Stimulated activated CD8-positive, alpha-beta memory T cell treated with anti-CD3 and anti-CD28 coated beads, Interleukin-4, amount 100 ng/mL, for 48 hours (primary cell): ENCODE measurements around the gene TMEM242.
"Not testable (repeated sequence)": the region's sequence is repeated elsewhere in the genome, so short reads cannot be mapped to it uniquely, and the experiment has no call there.

ENCODE experiments used
- DNase-seq: peaks from one replicate; pipeline ENCODE4 v3.0.0-alpha.2; 2020

The TMEM242 gene

DNA sequence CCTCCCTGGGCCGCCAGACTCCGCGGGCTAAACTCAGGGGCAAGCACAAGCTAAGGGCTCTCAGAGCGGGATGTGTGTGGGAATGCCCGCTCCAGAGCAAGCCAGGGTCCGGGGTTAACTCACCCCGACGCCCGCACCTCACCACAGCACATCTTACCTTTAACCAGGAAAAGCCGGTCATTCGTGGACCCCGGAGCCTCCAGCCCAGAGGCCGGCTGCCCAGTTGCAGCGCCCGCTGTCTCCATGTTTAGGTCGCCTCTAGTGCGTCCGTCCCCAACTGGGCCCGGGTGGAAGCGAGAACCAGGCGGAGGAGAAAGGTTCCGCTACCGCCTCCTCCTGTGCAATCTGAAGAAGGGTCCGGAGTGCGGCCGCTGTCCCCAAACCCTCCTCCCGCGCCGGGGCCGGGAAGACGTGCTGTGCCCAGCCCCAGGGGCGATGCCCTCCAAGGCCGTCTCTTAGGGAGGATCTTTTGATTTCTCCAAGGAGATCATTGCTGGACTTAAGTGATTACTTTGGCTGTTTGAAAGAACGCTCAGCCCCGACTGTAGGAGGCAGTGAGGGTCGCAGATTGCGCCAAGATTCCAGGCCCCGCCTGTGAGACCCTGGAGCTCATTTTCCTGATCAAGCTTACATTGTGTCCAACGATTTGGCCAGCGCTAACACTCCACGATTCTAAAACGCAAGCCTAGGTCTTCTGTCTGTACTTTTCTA, at the start of gene TMEM242:
Gene TMEM242 (minus strand): TSS at position 265 of the 711 bp plus-strand sequence. CDS start 20 bp downstream, at position 245.
- DNase-seq, result peak; percentile 97

DNA sequence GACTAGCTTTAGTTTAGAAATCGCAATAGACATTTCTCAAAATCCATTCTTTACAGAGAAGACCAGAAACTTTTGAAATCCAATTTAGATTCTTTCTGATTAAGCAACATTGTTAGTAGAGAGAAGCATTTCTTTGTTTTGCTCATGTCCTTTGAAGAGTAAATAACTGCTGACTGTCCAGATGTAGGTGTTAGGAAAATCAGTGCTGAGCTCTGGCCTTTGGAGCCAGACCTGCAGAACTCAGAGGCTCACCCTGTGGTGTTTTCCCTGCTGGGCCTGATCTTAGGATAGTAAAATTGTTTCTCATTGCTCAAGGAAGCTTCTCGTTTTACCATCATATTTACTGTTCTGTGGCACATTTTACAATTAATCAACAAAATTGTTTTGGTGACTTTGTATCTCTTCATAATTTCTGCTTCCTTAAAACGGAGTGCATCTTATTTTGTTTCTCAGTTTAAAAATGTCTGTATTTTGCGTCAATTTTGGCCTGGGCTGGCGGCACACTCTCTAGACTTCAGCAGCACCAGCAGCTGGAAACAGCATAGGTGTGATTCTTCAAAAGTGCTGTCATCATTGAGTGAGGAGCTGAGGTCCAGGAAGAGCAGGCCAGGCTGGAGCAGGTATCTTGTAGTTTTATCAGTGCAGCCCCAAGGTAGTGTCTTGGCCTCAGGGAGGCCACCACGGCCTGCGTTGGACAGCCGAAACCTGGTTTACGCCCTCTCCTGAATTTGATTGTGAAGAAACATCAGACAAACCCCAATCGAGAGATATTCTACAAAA, 49.4 kb upstream of the TMEM242 start:
- DNase-seq, result no peak

DNA sequence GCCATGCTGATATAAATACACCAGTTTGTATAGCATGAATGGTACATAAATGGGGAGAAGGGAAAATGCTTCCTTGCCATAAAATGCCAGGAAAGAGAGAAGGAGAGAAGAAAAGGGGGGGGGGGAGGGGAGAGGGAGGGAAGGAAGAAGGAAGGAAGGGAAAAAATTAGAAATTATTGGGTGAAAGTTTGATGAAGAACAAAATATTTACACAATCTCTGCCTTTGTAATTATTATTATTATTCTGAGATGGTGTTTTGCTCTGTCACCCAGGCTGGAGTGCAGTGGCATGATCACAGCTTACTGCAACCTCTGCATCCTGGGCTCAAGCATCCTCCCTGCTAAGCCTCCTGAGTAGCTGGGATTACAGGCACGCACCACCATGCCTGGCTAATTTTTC, 47.4 kb upstream of the TMEM242 start:
- no peak for DNase-seq

DNA sequence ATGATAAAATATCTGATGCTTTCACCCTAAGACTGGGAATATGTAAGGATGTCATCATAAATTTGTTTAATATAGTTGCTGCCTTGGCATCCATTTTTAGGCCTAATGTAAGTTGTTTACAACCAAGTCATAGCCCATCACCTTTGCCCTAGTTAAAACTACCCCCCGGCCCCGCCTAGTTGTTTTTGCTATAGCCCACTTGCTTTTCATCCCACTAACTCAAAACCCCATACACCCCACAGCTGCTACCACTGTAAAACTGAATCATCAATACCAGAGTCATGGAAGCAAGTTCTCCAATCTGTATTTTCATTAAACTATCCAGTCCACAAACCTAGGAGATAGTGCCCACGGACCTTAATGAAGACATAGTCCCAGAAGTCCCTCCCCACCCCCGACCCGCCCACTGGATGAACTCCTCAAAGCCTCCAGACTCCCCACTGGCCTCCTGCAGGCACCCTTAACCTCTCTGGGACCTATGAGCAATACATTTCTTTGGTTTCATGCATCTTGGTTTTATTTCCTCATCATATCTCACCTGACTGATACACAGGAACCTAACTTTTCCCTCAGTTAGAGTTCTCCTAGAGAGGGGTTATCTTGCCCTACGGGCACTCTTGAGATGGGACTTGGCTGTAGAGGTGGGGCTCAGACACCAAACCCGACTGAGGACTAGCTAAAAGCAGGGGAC, 45.2 kb upstream of the TMEM242 start:
- no peak for DNase-seq

DNA sequence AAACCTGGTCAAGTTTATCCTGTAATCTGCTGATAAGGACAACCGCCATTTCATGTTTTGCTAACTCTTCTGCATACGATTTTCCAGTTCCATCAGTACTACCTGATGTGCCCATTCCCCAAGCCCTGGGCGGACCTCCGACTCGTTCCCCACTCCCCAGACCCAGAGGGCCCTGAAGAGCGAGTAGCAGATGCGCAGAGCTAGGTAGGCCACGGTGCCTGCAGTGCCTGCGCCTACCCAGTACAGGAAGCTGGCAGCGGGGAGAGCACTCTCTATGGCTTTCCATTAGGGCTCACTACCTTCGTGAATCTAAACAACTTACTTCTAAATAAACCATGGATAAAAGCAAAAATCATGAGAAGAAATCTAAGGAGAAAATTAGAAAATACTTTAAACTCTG, 43.3 kb upstream of the TMEM242 start:
- no peak for DNase-seq

DNA sequence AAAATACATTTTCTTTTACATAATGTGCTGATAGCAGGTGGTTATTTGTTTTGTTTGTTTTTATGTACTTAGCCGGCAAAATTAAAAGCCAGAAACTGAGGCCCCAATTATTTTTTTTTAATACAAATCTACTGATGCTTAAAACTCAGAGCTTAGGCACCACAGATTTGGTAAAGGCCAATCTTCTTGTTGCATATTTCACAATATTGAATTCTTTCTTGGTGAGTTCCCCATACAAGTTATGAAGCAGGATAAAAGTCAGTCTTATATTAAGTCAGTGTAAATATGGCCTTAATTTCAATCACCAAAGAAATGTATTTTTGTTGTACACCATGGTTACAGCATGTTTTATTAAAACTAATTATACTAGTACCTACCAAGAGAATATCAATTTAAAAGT, 41.4 kb upstream of the TMEM242 start:
- DNase-seq, result no peak

DNA sequence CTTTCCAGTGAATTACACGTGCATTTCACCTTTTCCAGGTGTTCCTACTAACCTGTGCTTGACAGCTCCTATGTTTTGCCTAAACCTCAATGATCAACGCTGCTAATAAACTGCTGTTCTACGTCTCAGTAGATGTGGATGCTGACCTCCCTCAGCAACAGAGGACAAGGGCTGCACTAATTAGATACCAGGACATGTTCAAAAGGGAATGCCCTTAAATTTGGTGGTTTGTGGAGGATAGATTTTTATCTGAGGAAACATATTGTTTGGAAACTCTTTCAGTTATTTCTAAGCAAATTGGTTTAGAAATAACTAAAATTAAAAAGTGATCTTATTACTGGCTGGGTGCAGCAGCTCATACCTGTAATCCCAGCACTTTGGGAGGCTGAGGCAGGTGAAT, 38.6 kb upstream of the TMEM242 start:
- DNase-seq, result no peak

DNA sequence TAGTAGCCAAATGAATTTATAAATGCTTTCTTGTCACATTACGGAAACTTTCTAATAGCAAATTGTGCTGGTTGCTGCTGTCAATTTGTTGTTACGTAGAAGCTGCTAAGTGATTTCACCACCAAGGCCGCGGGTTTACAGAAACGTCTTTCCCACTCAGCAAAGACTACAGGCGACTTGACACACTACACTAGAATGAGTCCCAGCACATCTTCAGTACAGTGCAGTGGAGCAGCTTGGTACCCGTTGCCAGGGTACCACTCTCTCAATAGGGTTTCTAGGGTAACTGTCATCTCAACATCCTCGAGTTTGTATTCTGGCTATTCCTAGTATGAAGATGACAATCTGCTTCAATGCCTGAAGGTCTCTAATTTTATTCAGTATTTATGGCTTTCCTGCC, 35.0 kb upstream of the TMEM242 start:
- no peak for DNase-seq

DNA sequence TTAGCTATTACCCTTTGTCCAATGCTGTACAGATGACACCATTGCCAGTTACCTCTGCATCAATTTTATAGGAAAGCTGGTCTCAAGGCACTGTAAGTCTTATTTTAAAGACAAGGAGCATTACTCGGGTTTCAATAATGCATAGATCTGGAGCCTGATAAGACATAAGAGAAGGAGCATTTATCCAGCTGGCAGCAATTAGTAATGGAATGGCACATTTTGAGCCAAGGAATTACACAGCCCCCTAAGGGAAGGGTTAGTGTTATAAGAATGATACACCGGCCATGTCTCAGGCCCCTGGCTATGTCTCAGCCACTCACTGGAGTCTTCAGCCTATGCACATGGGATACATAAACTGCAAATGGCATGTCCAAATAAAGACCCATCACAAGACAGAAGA, 23.1 kb upstream of the TMEM242 start:
- no peak for DNase-seq

DNA sequence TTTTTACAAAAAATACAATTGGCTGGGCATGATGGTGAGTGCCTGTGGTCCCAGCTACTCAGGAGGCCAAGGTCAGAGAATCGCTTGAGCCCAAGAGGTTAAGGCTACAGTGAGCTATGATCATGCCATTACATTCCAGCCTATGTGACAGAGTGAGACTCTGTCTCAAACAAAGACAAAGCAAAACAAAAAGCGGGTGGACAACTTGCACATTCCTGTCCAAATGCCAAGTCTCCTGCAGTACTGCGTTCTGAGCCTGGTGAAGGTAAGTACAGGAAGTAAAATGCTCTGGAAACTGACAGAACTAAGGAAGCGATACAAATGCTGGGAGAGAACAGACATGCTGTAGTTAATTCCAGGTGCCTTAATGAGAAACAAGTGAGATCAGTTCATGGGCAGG, 20.4 kb upstream of the TMEM242 start:
- no peak for DNase-seq

DNA sequence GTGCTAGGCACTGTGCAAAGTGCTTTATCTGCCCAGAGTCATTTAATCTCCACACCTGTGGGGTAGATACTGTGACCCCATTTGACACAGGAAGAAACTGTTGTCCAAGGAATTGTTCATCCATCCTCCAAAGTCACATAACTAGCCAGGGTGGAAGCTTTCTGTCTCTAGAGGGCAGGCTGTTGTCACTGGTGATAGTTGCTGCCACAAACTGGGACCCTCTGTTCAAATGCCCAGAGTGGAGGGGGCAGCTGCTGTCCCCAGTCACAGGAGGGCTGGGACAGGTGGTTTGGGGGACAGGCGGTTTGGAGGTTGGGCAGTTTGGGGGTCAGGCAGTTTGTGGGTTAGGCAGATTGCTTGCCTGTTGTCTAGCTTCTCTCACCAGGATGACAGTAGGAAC, 16.1 kb upstream of the TMEM242 start:
- DNase-seq, result no peak

DNA sequence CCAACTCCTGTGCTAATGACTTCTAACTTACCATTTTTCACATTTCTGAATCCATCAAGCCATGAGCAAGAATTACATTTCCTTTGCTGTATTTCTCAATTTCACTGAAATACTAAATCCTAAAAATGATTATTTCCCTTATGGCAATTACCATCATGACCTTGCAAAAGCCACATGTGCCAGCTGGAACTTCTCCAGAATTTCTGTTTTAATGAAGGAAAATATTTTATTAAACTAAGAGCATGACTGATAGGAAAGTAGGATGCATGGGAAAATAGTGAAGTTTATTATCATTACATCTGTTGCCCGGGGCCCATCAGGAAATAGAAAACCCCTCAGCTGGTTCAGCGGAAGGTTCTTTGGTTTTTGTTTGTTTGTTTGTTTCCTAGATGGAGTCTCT, 14.4 kb upstream of the TMEM242 start:
- DNase-seq, result no peak

DNA sequence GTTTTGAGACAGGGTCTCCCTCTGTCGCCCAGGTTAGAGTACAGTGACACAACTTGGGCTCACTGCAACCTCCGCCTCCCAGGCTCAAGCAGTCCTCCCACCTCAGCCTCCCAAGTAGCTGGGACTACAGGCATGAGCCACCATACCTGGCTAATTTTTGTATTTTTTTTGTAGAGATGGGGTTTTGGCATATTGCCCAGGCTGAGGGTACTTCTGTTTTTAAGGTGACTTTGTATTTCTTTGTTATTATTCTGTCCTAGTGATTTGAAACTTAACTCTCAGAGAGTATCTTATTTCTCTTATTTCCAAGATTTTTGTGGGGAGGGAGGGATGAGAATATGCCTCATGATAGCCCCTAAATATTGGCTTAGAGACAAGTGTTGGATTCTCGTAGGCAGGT, 14.0 kb upstream of the TMEM242 start:
- not testable (repeated sequence) for DNase-seq

DNA sequence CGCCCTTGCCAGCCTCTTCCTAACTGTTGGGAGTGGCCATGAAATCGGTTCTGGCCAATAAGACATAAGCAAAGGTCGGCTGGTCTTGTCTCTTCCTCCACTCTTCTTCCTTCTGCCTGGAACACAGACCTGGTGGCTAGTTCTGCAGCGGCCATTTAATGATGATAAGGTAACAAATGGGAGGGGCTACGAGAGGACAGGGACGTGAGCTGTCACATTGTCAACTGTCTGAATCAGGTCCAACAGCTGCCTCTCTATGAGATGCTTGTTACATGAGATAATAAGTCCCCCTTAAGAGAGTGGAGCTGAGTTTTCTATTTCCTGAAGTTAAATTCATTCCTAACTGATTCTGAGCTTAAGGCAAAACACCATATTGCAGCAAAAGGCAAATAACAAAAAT, 12.5 kb upstream of the TMEM242 start:
- no peak for DNase-seq

DNA sequence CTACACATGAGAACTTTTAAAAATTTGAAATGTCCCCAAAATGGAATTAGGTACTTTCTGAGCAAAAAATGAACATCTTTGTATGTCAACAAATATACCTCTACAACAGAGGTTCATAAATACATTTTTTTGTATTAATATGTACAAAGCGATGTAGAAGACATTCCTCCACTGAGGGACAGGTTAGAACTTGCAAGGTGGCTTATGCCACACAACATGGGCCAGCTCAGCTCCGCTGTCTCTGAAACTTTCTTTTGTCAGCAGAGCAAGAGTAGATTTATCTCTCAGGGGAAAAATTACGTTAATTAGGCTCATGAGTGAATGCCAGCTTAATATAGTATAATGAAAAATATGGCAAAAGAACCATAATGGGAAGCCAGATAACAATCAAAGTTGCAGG, 10.6 kb upstream of the TMEM242 start:
- DNase-seq, result no peak

DNA sequence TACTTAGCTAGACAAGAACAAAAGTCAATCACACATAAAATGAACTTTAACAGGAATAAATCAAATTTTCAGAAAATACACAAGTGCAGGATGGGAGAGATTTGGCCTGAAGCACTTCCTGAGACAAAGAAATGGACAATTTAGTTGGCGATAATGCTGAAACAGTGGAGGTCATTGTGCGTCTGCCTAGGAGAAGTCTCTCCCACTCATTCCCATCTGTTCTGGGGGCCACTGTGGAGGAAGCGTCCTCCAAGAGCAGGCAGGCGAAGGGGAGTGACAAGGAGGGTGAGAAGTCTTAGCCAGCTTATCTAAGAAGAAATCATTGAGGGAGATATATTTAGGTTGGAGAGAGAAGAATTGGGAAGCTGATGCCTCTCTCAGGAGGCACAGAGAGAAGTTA, 10.2 kb upstream of the TMEM242 start:
- DNase-seq, result no peak

DNA sequence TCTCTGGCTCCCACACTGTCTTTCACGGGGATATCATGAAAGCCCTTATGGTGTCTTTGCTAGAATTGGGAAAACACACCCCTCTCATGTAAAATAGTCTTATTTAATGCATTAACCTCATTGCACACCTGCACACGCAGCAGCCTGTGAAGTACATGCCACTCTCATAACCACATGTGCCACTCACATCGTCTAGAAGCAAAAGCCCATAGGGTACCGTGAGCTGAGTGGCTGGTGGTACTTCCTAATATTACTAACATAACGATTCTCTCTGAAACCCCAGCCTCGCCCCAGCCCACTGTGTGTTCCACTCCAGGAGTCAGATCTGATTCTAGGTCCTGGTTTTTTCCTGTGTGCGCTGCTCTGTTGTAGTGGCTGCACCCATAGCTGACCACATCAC, 9.5 kb upstream of the TMEM242 start:
- no peak for DNase-seq

DNA sequence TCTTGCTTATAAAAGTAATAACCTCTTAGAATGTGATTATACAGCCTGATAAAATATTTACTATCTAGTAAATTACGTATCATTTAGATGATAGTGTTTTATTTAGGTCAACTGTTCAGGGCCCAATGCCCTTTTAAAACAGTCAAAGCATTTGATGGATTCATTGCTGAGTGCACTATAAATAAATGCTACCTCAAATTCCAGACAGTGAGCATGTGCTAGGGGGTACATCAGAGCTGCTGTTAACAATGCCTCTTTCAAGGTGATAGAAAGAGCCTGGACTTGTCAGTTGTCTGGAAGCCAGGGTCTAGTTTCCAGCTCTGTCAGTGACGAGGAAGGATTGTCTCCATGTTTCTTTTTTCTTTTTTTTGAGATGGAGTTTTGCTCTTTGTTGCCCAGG, 7.5 kb upstream of the TMEM242 start:
- no peak for DNase-seq

DNA sequence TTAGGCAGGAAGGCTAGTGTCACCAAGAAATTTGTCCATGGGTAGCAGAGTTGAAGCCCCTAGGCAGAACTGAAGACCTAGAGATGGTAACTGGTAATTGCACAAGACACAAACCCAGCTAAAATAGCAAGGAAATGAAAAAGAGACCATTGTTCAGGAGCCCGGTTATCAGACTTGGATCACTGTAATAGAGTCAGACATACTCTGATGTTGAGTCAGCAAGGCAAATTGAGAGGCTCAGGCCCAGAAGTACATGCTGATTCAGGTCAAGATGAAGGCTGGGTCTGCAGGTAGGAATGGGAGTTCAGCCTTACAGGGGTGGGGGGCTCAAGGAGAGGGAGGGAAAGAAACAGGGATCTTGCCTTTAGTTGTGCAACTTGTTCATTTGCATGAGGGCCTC, 6.5 kb upstream of the TMEM242 start:
- DNase-seq, result no peak

DNA sequence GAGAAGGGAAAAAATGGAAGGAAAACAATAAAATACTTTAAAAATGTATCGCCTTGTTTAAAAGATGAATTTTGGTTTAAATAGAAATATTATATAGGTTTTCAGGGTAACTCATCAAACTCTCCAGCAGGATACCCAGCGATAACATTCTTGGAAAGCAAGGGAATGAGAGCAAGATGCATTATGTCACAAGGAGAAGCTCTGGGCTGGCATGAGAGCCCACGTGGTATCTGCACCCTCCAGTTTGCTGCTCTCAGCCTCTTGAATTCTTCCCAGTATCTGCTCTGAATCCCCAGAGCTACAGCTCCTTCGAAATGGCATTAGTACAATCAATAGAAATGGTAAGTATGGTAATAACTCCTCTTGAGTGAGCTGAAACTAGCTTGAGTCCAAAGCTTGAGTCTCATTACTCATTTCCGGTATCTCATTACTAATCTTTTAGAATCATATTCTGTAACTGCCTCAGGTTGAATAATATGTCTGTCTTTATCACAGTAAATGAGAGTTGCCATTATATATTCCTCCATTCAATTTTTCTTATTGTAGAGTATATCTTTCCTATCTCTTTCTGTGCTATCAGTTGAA, 4.9 kb upstream of the TMEM242 start:
- DNase-seq, result no peak

DNA sequence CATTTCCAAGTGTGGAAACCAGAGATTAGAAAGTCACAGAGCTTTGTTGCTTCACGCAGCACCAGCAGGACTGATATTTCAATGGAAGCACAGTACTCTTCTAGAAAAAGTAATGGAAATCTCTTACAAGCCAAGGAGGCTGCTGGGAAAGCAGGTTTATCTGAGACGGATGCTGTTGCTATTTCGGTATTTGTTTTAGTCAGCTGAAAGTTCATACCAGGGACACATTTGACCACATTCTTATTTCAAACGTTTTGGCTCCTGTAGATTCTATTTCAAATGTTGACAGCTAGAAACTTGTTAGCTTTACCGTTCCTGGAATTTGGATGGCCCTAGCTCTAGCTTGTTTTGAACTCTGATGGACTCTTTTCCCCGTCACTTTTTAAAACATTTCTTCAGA, 3.7 kb upstream of the TMEM242 start:
- DNase-seq, result no peak

DNA sequence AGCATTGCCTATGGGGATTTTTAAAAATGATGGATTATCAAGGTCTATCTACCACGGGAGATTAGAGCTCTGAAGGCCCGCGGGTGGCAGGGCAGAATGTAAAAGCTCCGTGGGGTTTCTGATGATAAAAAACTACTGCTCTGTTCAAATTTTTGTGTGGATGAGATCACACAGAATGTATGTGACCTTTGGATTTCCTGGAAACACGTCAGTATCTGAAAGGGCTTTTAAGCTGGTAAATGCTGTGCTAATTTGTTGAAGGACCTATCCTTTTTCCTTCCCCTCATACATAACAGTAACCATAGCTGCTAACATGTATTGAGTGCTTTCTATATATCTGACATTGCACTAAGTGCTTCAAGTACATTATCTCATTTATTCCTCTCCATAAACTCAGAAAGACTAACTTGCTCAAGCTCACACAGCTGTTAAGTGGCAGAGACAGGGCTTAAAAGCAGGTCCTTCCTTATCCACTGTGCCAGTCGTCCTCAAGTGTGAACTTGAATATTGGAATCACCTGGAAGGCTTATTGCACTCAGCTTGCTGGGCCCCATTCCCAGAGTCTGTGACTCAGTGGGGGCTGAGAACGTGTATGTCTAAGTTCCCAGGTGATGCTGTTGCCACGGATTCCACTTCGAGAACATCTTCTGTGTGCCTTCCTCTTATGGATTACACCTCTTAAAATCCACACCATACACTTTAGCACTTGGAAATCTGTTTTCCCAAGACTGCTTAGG, 1.9 kb upstream of the TMEM242 start:
- no peak for DNase-seq

DNA sequence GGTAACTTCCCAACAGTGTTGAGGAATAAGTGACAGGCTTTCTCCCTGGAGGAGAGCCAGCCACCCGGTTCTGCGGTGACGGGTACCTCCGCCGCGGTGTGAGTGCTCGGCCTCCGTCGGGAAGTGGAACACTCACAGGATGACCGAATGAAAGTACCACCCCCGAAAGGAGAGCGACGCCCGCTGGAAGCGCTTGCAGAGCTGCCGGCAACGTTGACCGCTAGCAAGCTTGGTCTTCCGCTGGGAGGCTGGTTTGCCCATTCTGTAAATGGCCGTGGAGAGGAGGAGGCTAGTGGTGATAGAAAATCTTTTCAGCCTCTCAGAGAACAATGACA, 614 bp upstream of the TMEM242 start:
- peak; percentile 61 for DNase-seq
